GM21526 (cell line): ENCODE measurements around the gene ISOC1.

Source experiments
- ATAC-seq: cut with Tn5 transposase; IDR thresholded peaks from one replicate; pipeline ENCODE4 v1.9.1; 2021; ENCODE audit warnings: moderate library complexity; ENCODE audit not compliant: unreplicated experiment, low FRiP score

ISOC1 gene

DNA sequence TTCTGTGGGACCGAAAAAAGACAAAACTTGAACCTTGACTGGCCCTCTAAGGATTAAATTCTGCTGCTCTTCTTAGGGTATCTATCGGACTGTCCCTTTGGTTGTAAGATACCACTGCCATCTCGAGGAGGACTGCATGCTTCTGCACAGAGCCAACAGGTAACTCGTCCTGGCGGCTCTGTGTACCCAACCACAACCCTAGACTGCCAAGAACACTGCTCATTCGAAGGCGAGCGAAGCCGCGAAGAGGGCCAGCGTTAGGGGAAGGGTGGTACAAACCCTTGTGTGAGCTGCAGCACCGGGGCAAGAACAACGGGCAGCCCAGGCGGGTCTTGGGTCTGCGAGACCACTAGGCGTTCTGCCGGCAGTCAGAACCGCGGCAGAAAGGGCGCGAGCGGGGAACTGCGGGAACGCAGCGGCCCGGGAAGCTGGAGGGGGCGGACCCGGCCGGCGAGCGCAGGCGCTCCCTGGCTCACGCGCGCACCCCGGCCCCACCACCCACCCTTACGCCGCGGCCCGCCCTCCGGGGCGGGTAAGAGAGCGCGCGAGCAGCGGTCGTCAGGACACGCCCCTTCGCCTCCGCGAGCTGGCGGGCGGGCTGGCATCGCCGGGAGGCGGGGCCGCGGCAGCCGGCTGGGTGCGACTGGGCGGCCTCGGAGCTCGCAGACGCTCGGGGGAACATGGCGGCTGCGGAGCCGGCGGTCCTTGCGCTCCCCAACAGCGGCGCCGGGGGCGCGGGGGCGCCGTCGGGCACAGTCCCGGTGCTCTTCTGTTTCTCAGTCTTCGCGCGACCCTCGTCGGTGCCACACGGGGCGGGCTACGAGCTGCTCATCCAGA is at the start of gene ISOC1:
Gene ISOC1 (plus strand): TSS at position 663 of the 837 bp plus-strand sequence. CDS start 18 bp downstream, at position 681.
- ATAC-seq = peak; percentile 90

DNA sequence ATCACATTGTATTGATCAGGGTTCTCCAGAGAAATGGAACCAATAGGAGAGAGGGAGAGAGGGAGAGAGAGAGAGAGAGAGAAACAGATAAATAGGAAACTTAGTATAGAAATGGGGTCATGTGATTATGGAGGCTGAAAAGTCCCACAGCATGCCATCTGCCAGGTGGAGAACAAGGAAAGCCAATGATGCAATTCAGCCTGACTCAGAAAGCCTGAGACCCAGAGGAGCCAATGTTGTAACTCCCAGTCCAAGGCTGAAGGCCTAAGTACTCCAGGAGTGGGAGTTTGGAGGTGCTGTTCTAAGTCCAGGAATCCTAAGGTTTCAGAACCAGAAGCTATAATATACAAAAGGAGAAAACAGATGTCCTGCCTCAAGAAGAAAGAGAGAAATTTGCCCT is 48.4 kb upstream of the ISOC1 start:
- ATAC-seq = no peak

GRCh38 chr5:129048509-129048908 is 46.0 kb upstream of the ISOC1 start:
- ATAC-seq = no peak

GRCh38 chr5:129049126-129049799 is 45.3 kb upstream of the ISOC1 start:
- no peak for ATAC-seq

DNA sequence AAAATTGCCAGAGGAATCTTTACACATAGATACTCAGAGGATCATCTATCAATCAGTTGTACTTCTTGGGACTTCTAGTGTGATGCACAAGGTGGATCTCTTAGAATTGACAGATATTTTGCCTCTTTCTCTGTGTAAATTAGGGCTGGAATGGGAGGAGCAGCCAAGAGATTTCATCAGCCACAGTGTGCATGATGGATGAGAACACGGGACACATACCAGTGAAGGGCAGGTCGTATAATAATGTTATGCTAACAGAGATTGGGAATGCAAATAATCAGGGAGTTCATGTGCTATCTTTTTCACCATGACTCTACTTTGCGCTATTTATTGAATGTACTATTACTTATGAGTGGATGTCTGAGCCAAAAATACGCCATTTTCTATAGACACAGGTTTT is 43.3 kb upstream of the ISOC1 start:
- no peak for ATAC-seq

DNA sequence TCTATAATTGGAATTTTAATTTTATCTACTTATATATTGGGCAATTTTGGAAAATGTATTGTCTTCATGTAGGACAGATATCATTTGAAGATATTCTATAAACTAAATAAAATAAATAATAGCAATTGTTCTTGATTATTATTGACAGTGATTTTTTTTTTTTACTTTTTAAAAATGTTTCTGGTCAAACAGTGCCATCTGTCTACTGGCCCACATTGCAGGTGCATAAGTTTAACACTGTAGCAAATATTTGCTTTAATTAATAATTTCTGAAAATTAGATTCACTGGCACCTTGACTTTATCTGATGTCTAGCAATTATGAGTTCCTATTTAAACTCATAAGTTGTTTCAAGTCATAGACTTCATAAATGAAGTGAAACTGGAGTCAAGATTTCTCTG is 41.1 kb upstream of the ISOC1 start:
- ATAC-seq = no peak

GRCh38 chr5:129057329-129057728 is 37.2 kb upstream of the ISOC1 start:
- ATAC-seq = no peak

- ATAC-seq = no peak
Observed at GRCh38 chr5:129061849-129062248, 32.7 kb upstream of the ISOC1 start.

DNA sequence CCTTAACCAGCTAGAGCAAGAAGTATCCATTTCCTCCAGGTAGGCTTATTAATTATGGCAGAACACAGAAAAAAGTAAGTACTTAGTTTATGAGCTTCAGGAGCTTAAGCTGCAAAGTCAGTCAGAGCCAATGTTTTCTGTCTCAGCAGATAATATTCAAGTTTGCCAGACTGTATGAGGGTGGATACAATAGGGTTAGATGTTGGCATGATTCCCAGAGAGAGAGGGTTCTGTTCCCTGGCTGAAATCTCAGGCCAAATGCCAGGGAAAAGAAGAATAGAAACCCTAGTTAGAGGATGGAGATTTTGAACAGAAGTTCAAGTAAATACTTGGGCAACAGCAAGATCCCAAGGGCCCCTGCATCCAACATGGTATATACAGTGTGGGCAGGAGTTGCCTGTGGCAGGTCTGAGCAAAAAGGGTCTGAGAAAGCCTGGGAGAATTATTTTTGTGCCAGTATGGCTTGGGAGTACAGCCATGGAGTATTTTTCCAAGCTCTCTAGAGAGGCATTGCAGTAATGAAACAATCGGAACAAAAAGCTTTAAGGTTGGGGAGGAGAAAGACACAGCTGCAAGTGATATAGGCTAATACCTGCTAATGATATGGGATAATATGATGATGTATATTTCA is 31.0 kb upstream of the ISOC1 start:
- no peak for ATAC-seq

DNA sequence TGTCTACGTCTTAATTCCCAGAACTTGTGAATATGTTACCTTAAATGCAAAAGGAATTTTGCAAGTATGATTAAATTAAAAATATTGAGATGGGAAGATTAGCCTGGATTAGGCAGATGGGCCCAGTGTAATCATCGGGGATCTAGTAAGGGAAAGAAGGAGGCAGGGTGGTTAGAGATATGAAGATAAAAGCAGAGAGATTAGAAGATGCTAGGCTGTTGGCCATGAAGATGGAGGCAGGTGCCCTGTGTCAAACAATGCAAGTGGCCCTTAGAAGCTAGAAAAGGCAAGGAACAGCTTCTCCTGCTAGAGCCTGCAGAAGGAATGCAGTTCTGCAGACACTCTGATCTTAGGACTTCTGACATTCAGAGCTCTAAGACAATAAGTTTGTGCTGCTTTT is 28.8 kb upstream of the ISOC1 start:
- ATAC-seq = no peak

GRCh38 chr5:129067745-129068144 is 26.8 kb upstream of the ISOC1 start:
- ATAC-seq = no peak

GRCh38 chr5:129069292-129069691 is 25.3 kb upstream of the ISOC1 start:
- ATAC-seq = peak; percentile 79

- ATAC-seq = no peak
Observed at GRCh38 chr5:129073111-129073510, 21.4 kb upstream of the ISOC1 start.

- ATAC-seq = no peak
Observed at GRCh38 chr5:129074903-129075302, 19.6 kb upstream of the ISOC1 start.

- no peak for ATAC-seq
Observed at GRCh38 chr5:129077433-129078075, 17.0 kb upstream of the ISOC1 start.

DNA sequence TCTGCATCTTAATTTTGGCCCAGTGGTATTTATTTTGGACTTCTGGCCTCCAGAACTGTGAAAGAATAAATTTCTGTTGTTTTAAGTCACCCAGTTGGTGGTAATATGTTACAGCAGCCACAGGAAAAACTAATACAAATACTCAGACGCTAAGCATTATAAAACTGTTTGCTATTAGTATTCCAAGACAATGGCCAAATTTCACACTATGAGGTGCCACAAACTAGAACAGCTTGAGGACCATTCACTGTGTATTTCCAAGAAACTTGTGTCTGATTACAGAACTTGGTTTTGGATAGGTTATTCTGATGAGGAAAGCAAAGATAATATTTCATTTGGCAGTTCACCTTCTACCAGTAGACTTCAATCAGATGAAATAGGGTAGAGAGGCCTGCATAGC is 16.3 kb upstream of the ISOC1 start:
- ATAC-seq = no peak

DNA sequence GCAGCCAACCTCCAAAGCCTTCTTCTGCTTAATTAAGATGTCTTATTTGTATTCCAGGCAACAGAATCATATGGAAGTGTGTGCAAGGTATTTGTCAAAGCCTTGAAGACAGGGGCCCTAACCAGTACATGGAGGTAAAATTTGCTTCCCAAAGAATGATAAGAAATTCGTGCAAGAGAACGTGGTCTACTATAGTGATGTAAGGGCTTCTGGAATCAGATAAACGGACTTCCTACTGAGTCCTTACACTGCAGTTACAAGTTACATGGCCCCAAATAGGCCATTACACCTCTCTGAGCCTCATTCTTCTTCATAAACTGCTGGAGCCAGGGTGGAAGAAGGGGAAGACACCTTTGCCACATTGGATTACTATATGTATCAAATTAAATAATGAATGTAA is 15.9 kb upstream of the ISOC1 start:
- ATAC-seq = no peak

- no peak for ATAC-seq
Observed at GRCh38 chr5:129079496-129079895, 15.1 kb upstream of the ISOC1 start.

GRCh38 chr5:129080766-129081165 is 13.8 kb upstream of the ISOC1 start:
- no peak for ATAC-seq

DNA sequence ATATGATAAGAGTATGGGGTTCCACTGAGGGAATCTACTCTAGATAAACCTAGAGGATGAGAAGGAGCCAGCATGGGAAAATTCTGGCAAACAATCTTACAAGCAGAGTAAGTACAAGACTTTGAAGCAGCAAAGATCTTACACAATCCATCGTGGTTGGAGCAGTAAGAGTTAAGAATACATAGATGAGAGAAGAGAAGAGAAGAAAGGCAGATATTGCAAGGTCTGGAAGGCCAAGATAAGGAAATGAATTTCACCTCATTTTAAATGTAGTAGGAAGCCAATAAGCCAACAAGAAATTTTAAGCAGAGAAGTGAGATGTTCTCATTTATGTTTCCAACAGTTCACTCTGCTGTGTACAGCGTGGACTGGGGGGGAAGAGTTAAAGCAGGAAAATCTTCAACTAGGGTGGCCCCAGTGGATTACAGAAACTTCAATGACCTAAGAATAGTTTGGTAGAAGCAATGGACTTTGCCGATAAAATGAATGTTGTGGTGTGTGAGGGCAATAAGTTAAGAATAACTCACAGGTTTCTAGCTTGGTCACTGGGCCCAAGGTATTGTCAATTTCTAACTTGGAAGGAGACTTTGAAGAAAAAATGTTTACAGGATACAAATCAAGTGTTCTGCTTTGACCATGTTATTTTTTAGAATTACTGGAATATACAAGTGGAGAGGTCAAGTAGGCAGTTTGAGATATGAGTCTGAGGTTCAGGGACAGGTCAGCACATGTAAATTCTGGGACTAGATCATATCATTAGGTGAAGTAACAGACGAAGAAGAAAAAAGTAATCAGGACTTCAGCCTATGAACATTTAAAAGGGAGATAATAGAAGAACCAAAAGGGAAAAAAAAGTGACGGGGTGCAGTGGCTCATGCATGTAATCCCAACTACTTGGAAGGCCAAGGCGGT is 12.1 kb upstream of the ISOC1 start:
- ATAC-seq = no peak
